GM23338 (cell line): ENCODE results near the gene DOK7. TPM values are rescaled to one million over a fixed set of nuclear protein-coding genes. Genes with fewer than 3 reads are reported as not detected.

Source experiments
- ATAC-seq: fragments of 200-7000 bp; cut with Tn5 transposase; 3 replicates; pipeline ENCODE4 v1.9.1; 2020
- DNase-seq: peaks from one replicate; pipeline ENCODE4 v3.0.0-alpha.2; 2015; ENCODE audit warnings: low spot score
- H2AFZ ChIP-seq: fragments of 200-600 bp; sonication (generic); 2 replicates; pipeline ENCODE4 v1.8.0; 2016; ENCODE audit warnings: antibody characterized with exemption, mild to moderate bottlenecking, moderate library complexity
- H3F3A ChIP-seq: fragments of 200-600 bp; sonication (generic); replicated peaks from 2 replicates; pipeline ENCODE4 v1.8.0; 2017; ENCODE audit warnings: antibody characterized with exemption, mixed run types, low read depth
- H3K27ac ChIP-seq: fragments of 200-600 bp; sonication (generic); 2 replicates; pipeline ENCODE4 v1.6.1; 2016; ENCODE audit warnings: low read depth
- H3K27me3 ChIP-seq: fragments of 200-600 bp; sonication (generic); 2 replicates; pipeline ENCODE4 v1.8.0; 2016; ENCODE audit warnings: mild to moderate bottlenecking, mixed run types, moderate library complexity; ENCODE audit not compliant: insufficient read depth
- H3K36me3 ChIP-seq: fragments of 200-600 bp; sonication (generic); 2 replicates; pipeline ENCODE4 v1.8.0; 2016; ENCODE audit warnings: mild to moderate bottlenecking; ENCODE audit not compliant: insufficient read depth
- H3K4me1 ChIP-seq: fragments of 200-600 bp; sonication (generic); 2 replicates; pipeline ENCODE4 v1.8.0; 2016; ENCODE audit warnings: mild to moderate bottlenecking, moderate library complexity; ENCODE audit not compliant: insufficient read depth
- H3K4me2 ChIP-seq: fragments of 200-600 bp; sonication (generic); 2 replicates; pipeline ENCODE4 v1.7.1; 2017; ENCODE audit warnings: mixed run types
- H3K4me3 ChIP-seq: fragments of 200-600 bp; sonication (generic); 2 replicates; pipeline ENCODE4 v1.6.1; 2016; ENCODE audit warnings: mixed run types
- H3K79me2 ChIP-seq: fragments of 200-600 bp; sonication (generic); replicated peaks from 2 replicates; pipeline ENCODE4 v1.8.0; 2017; ENCODE audit warnings: mild to moderate bottlenecking; ENCODE audit not compliant: insufficient read depth
- H3K9me2 ChIP-seq: fragments of 200-600 bp; sonication (generic); 2 replicates; pipeline ENCODE4 v1.8.0; 2017; ENCODE audit not compliant: insufficient read depth
- H4K20me1 ChIP-seq: fragments of 200-600 bp; sonication (generic); replicated peaks from 2 replicates; pipeline ENCODE4 v1.8.0; 2017; ENCODE audit warnings: mild to moderate bottlenecking; ENCODE audit not compliant: insufficient read depth
- H3K27ac Mint-ChIP-seq: 2 replicates; pipeline ENCODE4 v1.8.0; 2020; ENCODE audit warnings: inconsistent platforms, mild to moderate bottlenecking, moderate library complexity, mixed read lengths
- H3K27me3 Mint-ChIP-seq: 3 replicates; pipeline ENCODE4 v1.8.0; 2022; ENCODE audit warnings: low read depth, mild to moderate bottlenecking, moderate library complexity, mixed read lengths, inconsistent platforms; ENCODE audit not compliant: insufficient read depth, poor library complexity
- H3K36me3 Mint-ChIP-seq: 3 replicates; pipeline ENCODE4 v1.8.0; 2021; ENCODE audit warnings: low read depth, mild to moderate bottlenecking, inconsistent platforms, moderate library complexity, mixed read lengths
- H3K4me1 Mint-ChIP-seq: 3 replicates; pipeline ENCODE4 v1.8.0; 2020; ENCODE audit warnings: mild to moderate bottlenecking, inconsistent platforms, mixed read lengths
- H3K4me3 Mint-ChIP-seq: 3 replicates; pipeline ENCODE4 v1.8.0; 2021; ENCODE audit warnings: moderate library complexity, mild to moderate bottlenecking, inconsistent platforms, mixed read lengths
- H3K9me3 Mint-ChIP-seq: 3 replicates; pipeline ENCODE4 v1.8.0; 2020; ENCODE audit warnings: moderate library complexity, mild to moderate bottlenecking, inconsistent platforms, mixed read lengths
- CREB1 ChIP-seq: fragments of 250-450 bp; sonication (Bioruptor Pico); IDR thresholded peaks from 2 replicates; pipeline ENCODE4 v1.5.0; 2020; ENCODE audit warnings: low read depth, mild to moderate bottlenecking, moderate library complexity
- EZH2 ChIP-seq: fragments of 200-600 bp; sonication (generic); IDR thresholded peaks from one replicate; pipeline ENCODE4 v1.8.0; 2017; ENCODE audit warnings: antibody characterized with exemption, mild to moderate bottlenecking, low read depth; ENCODE audit not compliant: unreplicated experiment
- EZH2phosphoT487 ChIP-seq: fragments of 200-600 bp; sonication (generic); IDR thresholded peaks from one replicate; pipeline ENCODE4 v1.8.1; 2018; ENCODE audit warnings: antibody characterized with exemption; ENCODE audit not compliant: unreplicated experiment
- JUNB ChIP-seq: IDR thresholded peaks from one replicate; pipeline ENCODE4 v1.6.1; 2016; ENCODE audit warnings: antibody characterized with exemption; ENCODE audit not compliant: unreplicated experiment
- NANOG ChIP-seq: IDR thresholded peaks from 2 replicates; pipeline ENCODE4 v1.6.1; 2016; ENCODE audit warnings: antibody characterized with exemption, borderline replicate concordance
- POLR2AphosphoS5 ChIP-seq: IDR thresholded peaks from 2 replicates; pipeline ENCODE4 v1.6.1; 2016; ENCODE audit warnings: antibody characterized with exemption, low read depth
- STAT1 ChIP-seq: IDR thresholded peaks from one replicate; pipeline ENCODE4 v1.6.1; 2016; ENCODE audit warnings: antibody characterized with exemption; ENCODE audit not compliant: unreplicated experiment
- ZNF114 ChIP-seq: fragments of 250-450 bp; sonication (Bioruptor Pico); IDR thresholded peaks from 2 replicates; pipeline ENCODE4 v1.5.0; 2020; ENCODE audit warnings: mild to moderate bottlenecking, moderate library complexity
- ZNF331 ChIP-seq: fragments of 250-450 bp; sonication (Bioruptor Pico); IDR thresholded peaks from 2 replicates; pipeline ENCODE4 v1.5.0; 2020; ENCODE audit warnings: low read depth, mild to moderate bottlenecking, moderate library complexity
- polyA plus RNA-seq: library from polyadenylated mRNA; unstranded; fragments of >200 nt; fragmentation: Nextera tagmentation; extraction: Ambion mirVana; gene quantifications from 2 replicates; pipeline ENCODE4 v1.2.1, GENCODE V29; 2016
- total RNA-seq: library from RNA; depleted of rRNA; stranded (reverse); fragments of >200 nt; shearing (Covaris generic); gene quantifications from 2 replicates; pipeline ENCODE4 v1.2.3, GENCODE V29; 2014
- TF ChIP-seq, protein P1 (sequence below): IDR thresholded peaks from 2 replicates; pipeline ENCODE4 v1.6.1; 2016; ENCODE audit warnings: antibody characterized with exemption
- TF ChIP-seq, protein P2 (sequence below): fragments of 250-450 bp; sonication (Bioruptor Pico); IDR thresholded peaks from 2 replicates; pipeline ENCODE4 v1.5.0; 2020; ENCODE audit warnings: mild to moderate bottlenecking, moderate library complexity
- TF ChIP-seq, protein P3 (sequence below), 2 experiments: fragments of 200-600 bp in 1 of 2; sonication (generic) in 1 of 2; conservative IDR thresholded peaks; 2 replicates each; pipeline versions ENCODE4 v1.5.1 to v1.6.1; 2016 to 2017; ENCODE audit warnings: antibody characterized with exemption in 2 of 2, low read depth in 2 of 2, mild to moderate bottlenecking in 2 of 2, moderate library complexity in 1 of 2
- TF ChIP-seq, protein P4 (sequence below): IDR thresholded peaks from one replicate; pipeline ENCODE4 v1.6.1; 2018; ENCODE audit warnings: antibody characterized with exemption; ENCODE audit not compliant: unreplicated experiment

DOK7 gene
- total and polyA plus RNA-seq, 2 experiments from 2014 or later = 0.34 to 0.52 TPM

DNA sequence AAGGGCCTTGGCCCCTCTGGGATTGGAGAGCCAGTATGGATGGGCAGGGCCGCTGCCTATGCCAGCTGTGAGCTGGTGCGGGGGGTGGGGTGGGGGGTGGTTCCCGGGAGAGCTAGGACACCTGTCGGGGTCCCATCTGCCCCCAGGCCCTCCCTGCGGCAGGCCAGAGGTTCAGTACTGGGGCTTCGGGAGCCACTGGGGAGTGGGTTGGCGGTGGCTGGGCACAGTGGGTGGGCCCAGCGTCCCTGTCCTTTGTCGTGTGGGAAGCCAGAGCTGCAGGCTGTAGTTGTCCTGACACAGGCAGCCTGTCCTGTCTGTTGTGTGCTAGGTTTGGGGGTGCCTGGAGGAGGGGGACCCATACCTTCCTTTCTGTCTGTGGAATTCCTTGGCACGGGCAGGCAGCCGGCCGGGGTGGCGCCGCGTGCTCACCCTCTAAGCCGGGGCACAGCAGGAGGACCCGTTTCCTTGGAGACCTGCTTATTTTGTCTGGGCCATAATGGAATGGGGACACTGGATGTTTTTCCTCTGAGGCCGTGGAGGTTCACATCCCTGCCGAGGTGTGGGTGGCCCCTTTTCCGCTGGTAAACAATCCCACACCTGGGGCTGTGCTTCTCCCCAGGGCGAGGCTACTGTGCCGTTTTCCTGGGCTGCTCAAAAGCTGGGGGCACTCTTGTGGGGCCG lies 14.8 kb downstream of the DOK7 start:
- Histone ChIP-seq H3K36me3 (no peaks in the 10 kb centered on the region), H3F3A (peaks cover 4% of the 10 kb centered on the region; the same call in 1 of the 2 replicates), H3K4me1 (peaks cover 21% of the 10 kb centered on the region), H3K9me2 (no peaks in the 10 kb centered on the region), H3K4me3 (no peak overlapping the region), H3K27me3 (peaks cover 53% of the 10 kb centered on the region), H3K27ac (no peak overlapping the region), H3K79me2 (no peaks in the 10 kb centered on the region), H3K4me2 (no peak overlapping the region), H4K20me1 (no peaks in the 10 kb centered on the region; the same call in 1 of the 2 replicates), H2AFZ (no peak overlapping the region)
- no peak for DNase-seq
- H3K4me3 Mint-ChIP-seq = no peak overlapping the region
- H3K27ac Mint-ChIP-seq = no peak overlapping the region
- TF ChIP-seq, protein P1, sequence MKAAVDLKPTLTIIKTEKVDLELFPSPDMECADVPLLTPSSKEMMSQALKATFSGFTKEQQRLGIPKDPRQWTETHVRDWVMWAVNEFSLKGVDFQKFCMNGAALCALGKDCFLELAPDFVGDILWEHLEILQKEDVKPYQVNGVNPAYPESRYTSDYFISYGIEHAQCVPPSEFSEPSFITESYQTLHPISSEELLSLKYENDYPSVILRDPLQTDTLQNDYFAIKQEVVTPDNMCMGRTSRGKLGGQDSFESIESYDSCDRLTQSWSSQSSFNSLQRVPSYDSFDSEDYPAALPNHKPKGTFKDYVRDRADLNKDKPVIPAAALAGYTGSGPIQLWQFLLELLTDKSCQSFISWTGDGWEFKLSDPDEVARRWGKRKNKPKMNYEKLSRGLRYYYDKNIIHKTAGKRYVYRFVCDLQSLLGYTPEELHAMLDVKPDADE = no peak
- no peak for TF ChIP-seq JUNB
- TF ChIP-seq CREB1 (CRISPR knock-in tag) = no peak
- TF ChIP-seq, protein P2, sequence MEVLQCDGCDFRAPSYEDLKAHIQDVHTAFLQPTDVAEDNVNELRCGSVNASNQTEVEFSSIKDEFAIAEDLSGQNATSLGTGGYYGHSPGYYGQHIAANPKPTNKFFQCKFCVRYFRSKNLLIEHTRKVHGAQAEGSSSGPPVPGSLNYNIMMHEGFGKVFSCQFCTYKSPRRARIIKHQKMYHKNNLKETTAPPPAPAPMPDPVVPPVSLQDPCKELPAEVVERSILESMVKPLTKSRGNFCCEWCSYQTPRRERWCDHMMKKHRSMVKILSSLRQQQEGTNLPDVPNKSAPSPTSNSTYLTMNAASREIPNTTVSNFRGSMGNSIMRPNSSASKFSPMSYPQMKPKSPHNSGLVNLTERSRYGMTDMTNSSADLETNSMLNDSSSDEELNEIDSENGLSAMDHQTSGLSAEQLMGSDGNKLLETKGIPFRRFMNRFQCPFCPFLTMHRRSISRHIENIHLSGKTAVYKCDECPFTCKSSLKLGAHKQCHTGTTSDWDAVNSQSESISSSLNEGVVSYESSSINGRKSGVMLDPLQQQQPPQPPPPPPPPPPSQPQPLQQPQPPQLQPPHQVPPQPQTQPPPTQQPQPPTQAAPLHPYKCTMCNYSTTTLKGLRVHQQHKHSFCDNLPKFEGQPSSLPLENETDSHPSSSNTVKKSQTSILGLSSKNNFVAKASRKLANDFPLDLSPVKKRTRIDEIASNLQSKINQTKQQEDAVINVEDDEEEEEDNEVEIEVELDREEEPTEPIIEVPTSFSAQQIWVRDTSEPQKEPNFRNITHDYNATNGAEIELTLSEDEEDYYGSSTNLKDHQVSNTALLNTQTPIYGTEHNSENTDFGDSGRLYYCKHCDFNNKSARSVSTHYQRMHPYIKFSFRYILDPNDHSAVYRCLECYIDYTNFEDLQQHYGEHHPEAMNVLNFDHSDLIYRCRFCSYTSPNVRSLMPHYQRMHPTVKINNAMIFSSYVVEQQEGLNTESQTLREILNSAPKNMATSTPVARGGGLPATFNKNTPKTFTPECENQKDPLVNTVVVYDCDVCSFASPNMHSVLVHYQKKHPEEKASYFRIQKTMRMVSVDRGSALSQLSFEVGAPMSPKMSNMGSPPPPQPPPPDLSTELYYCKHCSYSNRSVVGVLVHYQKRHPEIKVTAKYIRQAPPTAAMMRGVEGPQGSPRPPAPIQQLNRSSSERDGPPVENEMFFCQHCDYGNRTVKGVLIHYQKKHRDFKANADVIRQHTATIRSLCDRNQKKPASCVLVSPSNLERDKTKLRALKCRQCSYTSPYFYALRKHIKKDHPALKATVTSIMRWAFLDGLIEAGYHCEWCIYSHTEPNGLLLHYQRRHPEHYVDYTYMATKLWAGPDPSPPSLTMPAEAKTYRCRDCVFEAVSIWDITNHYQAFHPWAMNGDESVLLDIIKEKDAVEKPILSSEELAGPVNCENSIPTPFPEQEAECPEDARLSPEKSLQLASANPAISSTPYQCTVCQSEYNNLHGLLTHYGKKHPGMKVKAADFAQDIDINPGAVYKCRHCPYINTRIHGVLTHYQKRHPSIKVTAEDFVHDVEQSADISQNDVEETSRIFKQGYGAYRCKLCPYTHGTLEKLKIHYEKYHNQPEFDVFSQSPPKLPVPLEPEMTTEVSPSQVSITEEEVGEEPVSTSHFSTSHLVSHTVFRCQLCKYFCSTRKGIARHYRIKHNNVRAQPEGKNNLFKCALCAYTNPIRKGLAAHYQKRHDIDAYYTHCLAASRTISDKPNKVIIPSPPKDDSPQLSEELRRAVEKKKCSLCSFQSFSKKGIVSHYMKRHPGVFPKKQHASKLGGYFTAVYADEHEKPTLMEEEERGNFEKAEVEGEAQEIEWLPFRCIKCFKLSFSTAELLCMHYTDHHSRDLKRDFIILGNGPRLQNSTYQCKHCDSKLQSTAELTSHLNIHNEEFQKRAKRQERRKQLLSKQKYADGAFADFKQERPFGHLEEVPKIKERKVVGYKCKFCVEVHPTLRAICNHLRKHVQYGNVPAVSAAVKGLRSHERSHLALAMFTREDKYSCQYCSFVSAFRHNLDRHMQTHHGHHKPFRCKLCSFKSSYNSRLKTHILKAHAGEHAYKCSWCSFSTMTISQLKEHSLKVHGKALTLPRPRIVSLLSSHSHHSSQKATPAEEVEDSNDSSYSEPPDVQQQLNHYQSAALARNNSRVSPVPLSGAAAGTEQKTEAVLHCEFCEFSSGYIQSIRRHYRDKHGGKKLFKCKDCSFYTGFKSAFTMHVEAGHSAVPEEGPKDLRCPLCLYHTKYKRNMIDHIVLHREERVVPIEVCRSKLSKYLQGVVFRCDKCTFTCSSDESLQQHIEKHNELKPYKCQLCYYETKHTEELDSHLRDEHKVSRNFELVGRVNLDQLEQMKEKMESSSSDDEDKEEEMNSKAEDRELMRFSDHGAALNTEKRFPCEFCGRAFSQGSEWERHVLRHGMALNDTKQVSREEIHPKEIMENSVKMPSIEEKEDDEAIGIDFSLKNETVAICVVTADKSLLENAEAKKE (CRISPR knock-in tag) = no peak
- no peak for TF ChIP-seq POLR2AphosphoS5
- TF ChIP-seq STAT1 = no peak
- no peak for TF ChIP-seq EZH2
- no peak for TF ChIP-seq EZH2phosphoT487
- TF ChIP-seq ZNF114 (CRISPR knock-in tag) = no peak
- no peak for TF ChIP-seq NANOG
- TF ChIP-seq, protein P3, sequence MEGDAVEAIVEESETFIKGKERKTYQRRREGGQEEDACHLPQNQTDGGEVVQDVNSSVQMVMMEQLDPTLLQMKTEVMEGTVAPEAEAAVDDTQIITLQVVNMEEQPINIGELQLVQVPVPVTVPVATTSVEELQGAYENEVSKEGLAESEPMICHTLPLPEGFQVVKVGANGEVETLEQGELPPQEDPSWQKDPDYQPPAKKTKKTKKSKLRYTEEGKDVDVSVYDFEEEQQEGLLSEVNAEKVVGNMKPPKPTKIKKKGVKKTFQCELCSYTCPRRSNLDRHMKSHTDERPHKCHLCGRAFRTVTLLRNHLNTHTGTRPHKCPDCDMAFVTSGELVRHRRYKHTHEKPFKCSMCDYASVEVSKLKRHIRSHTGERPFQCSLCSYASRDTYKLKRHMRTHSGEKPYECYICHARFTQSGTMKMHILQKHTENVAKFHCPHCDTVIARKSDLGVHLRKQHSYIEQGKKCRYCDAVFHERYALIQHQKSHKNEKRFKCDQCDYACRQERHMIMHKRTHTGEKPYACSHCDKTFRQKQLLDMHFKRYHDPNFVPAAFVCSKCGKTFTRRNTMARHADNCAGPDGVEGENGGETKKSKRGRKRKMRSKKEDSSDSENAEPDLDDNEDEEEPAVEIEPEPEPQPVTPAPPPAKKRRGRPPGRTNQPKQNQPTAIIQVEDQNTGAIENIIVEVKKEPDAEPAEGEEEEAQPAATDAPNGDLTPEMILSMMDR (conservative IDR thresholded peaks at IDR 0.05; ENCODE audit: low read depth in 2 of 2) = no peak
- TF ChIP-seq, protein P4, sequence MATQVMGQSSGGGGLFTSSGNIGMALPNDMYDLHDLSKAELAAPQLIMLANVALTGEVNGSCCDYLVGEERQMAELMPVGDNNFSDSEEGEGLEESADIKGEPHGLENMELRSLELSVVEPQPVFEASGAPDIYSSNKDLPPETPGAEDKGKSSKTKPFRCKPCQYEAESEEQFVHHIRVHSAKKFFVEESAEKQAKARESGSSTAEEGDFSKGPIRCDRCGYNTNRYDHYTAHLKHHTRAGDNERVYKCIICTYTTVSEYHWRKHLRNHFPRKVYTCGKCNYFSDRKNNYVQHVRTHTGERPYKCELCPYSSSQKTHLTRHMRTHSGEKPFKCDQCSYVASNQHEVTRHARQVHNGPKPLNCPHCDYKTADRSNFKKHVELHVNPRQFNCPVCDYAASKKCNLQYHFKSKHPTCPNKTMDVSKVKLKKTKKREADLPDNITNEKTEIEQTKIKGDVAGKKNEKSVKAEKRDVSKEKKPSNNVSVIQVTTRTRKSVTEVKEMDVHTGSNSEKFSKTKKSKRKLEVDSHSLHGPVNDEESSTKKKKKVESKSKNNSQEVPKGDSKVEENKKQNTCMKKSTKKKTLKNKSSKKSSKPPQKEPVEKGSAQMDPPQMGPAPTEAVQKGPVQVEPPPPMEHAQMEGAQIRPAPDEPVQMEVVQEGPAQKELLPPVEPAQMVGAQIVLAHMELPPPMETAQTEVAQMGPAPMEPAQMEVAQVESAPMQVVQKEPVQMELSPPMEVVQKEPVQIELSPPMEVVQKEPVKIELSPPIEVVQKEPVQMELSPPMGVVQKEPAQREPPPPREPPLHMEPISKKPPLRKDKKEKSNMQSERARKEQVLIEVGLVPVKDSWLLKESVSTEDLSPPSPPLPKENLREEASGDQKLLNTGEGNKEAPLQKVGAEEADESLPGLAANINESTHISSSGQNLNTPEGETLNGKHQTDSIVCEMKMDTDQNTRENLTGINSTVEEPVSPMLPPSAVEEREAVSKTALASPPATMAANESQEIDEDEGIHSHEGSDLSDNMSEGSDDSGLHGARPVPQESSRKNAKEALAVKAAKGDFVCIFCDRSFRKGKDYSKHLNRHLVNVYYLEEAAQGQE = no peak
- TF ChIP-seq ZNF331 (CRISPR knock-in tag) = no peak
- no peaks in the 10 kb centered on the region for H3K9me3 Mint-ChIP-seq
- H3K27me3 Mint-ChIP-seq = peaks cover 71% of the 10 kb centered on the region
- ATAC-seq = no peak
- H3K36me3 Mint-ChIP-seq = no peaks in the 10 kb centered on the region
- H3K4me1 Mint-ChIP-seq = peaks cover 17% of the 10 kb centered on the region
